Measurements from ENCODE around the gene BBS7. TPM values are rescaled to one million over a fixed set of nuclear protein-coding genes. Genes with fewer than 3 reads are reported as not detected.

The BBS7 gene
- total and polyA plus RNA-seq, 9 of the 15 experiments (the other 6 are each of a cell fraction or from before 2014, with no cell fraction given) = 13.4 to 25.8 (median 16.4) TPM

DNA sequence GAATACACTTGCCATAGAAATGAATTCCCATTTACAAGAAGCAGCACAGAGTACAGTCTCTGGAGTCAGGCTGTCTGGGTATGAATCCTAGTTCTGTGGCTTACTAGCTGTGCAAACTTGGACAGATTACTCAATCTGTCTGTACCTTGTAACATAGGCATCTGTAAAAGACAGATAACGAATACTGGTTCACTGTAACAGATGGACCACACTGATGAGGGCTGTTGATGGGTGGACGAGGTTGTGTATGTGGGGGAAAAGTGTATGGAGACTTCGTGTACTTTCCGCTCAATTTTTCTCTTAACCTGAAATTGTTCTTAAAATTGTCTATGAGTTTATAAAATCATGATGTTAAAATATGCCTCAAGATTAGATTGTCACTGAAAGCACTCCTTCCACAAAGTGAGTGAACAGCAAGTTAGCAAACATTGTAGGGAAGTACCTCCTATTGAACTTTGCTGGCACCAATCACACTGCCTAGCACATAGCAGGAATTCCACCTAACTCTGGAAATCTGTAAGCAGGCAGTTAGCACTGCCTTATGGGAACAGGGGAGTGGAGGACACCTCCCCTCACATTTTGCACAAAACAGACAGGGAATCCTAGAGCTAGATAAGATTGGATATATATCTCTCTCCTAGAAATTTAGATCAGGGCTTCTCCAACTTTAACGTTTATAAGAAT is 75.6 kb downstream of the BBS7 start (continued):
- TF ChIP-seq, protein P1, sequence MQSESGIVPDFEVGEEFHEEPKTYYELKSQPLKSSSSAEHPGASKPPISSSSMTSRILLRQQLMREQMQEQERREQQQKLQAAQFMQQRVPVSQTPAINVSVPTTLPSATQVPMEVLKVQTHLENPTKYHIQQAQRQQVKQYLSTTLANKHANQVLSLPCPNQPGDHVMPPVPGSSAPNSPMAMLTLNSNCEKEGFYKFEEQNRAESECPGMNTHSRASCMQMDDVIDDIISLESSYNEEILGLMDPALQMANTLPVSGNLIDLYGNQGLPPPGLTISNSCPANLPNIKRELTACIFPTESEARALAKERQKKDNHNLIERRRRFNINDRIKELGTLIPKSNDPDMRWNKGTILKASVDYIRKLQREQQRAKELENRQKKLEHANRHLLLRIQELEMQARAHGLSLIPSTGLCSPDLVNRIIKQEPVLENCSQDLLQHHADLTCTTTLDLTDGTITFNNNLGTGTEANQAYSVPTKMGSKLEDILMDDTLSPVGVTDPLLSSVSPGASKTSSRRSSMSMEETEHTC (IDR thresholded peaks at IDR 0.05) = peak; percentile 54; the same call in 1 of the 2 replicates
- TF ChIP-seq ZNF143 (CRISPR knock-in tag; IDR thresholded peaks at IDR 0.05) (no peak), NFE2 (IDR thresholded peaks at IDR 0.05; ENCODE audit: low read depth) (peak; percentile 38; the same call in 1 of the 2 replicates), ZNF766 (CRISPR knock-in tag; conservative IDR thresholded peaks at IDR 0.05) (peak; percentile 56; the same call in 1 of the 2 replicates), PCBP1 (IDR thresholded peaks at IDR 0.05; ENCODE audit: low read depth, low read length, poor library complexity, severe bottlenecking) (no peak), ZKSCAN8 (CRISPR knock-in tag; IDR thresholded peaks at IDR 0.05) (no peak), BRCA1 (IDR thresholded peaks at IDR 0.05) (no peak), BRCA1 (CRISPR knock-in tag; IDR thresholded peaks at IDR 0.05) (no peak), EZH2 (IDR thresholded peaks at IDR 0.05; ENCODE audit: borderline replicate concordance, low read depth, low read length) (no peak; the same call in 1 of the 2 replicates), SMAD2 (IDR thresholded peaks at IDR 0.05; ENCODE audit: low read depth, low read length) (no peak), ZSCAN32 (CRISPR knock-in tag; IDR thresholded peaks at IDR 0.05) (no peak), EGR1 (conservative IDR thresholded peaks at IDR 0.05) (no peak), GTF2A2 (tag; IDR thresholded peaks at IDR 0.05) (no peak), NEUROD1 (IDR thresholded peaks at IDR 0.05; ENCODE audit: borderline replicate concordance, low read depth, low read length, partially characterized antibody) (peak; percentile 29), MCM7 (IDR thresholded peaks at IDR 0.05) (no peak), BRD9 (IDR thresholded peaks at IDR 0.05; ENCODE audit: low read depth, partially characterized antibody) (no peak), ARNT (IDR thresholded peaks at IDR 0.05) (peak; percentile 73 to 80; a peak in 2 of 4 replicates), ZNF75A (CRISPR knock-in tag; IDR thresholded peaks at IDR 0.05) (no peak), RBM34 (IDR thresholded peaks at IDR 0.05; ENCODE audit: borderline replicate concordance, insufficient read depth, low read length) (no peak), PHTF2 (CRISPR knock-in tag; IDR thresholded peaks at IDR 0.05) (no peak), POLR2B (IDR thresholded peaks at IDR 0.05; ENCODE audit: low read depth, partially characterized antibody) (no peak), ZKSCAN3 (CRISPR knock-in tag; IDR thresholded peaks at IDR 0.05) (no peak), ZZZ3 (IDR thresholded peaks at IDR 0.05) (no peak)
- TF ChIP-seq, protein P2, sequence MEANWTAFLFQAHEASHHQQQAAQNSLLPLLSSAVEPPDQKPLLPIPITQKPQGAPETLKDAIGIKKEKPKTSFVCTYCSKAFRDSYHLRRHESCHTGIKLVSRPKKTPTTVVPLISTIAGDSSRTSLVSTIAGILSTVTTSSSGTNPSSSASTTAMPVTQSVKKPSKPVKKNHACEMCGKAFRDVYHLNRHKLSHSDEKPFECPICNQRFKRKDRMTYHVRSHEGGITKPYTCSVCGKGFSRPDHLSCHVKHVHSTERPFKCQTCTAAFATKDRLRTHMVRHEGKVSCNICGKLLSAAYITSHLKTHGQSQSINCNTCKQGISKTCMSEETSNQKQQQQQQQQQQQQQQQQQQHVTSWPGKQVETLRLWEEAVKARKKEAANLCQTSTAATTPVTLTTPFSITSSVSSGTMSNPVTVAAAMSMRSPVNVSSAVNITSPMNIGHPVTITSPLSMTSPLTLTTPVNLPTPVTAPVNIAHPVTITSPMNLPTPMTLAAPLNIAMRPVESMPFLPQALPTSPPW (CRISPR knock-in tag; IDR thresholded peaks at IDR 0.05) = peak; percentile 51; the same call in 1 of the 2 replicates
- TF ChIP-seq, protein P3, sequence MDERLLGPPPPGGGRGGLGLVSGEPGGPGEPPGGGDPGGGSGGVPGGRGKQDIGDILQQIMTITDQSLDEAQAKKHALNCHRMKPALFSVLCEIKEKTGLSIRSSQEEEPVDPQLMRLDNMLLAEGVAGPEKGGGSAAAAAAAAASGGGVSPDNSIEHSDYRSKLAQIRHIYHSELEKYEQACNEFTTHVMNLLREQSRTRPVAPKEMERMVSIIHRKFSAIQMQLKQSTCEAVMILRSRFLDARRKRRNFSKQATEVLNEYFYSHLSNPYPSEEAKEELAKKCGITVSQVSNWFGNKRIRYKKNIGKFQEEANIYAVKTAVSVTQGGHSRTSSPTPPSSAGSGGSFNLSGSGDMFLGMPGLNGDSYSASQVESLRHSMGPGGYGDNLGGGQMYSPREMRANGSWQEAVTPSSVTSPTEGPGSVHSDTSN (CRISPR knock-in tag; IDR thresholded peaks at IDR 0.05; ENCODE audit: low read depth) = no peak
- TF ChIP-seq, protein P3 (tag; conservative IDR thresholded peaks at IDR 0.05; ENCODE audit: low read depth) = peak; percentile 86
